Loucy (cell line): Measurements from ENCODE around the gene CFAP100.

ENCODE experiments used
- CTCF ChIP-seq: fragments of 200-600 bp; sonication (generic); conservative IDR thresholded peaks from 2 replicates; pipeline ENCODE4 v1.5.1; 2014; ENCODE audit warnings: mild to moderate bottlenecking, antibody characterized with exemption, low read length
- EZH2phosphoT487 ChIP-seq: fragments of 200-600 bp; IDR thresholded peaks from 2 replicates; pipeline ENCODE4 v1.6.1; 2018; ENCODE audit warnings: antibody characterized with exemption, mild to moderate bottlenecking, moderate library complexity, borderline replicate concordance

DNA sequence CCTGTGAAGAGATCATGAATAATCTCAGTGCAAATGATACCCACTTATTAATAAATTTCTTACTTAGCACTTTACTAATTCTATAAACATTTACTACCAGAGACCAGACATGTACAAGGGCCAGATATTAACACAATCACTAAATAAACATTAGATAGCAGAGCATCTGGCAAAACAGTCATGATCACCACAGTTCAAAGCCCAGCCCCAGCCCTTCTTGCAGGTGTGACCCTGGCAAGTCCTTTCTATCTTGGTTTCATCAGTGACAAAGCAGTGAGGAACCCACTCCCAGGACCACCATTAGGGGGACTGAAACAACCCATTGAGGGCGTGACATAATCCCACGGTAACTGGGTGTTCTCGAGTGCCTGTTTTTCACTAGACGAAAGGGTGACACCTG, 69.4 kb downstream of the CFAP100 start:
- TF ChIP-seq CTCF (no peak), EZH2phosphoT487 (no peak)
